ENCODE measurements around the gene CABLES1. TPM values are rescaled to one million over a fixed set of nuclear protein-coding genes. Genes with fewer than 3 reads are reported as not detected.

CABLES1 gene
- polyA plus RNA-seq, 5 donors: 44.9 to 82.1 (median 73.6) TPM

GRCh38 chr18:23165271-23166068 lies 30.2 kb downstream of the CABLES1 start:
- DNase-seq: no peak

- no peak for DNase-seq
Measured at GRCh38 chr18:23166891-23167541, 31.7 kb downstream of the CABLES1 start.

GRCh38 chr18:23169673-23170044 lies 34.4 kb downstream of the CABLES1 start:
- DNase-seq: no peak

DNA sequence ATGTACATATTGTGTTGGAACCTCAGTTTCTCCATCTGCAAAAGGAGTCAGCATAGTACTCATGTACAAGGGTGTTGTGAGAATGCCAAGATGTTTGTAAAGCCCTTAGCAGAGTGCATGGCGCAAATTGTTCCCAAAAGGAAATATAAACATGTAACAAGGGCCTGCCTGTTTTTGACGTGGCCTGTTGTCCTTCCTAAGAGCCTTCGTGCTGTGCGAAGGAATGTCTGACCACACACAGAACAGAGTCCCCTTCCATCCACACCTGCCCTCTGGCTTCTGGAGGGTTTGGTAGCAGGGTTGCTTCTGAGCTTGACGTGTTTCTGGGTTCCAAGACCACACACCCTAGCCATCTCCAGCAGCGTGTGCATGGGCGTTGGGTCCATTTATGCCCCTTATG lies 34.9 kb downstream of the CABLES1 start:
- no peak for DNase-seq

- no peak for DNase-seq
Measured at GRCh38 chr18:23171581-23172156, 36.4 kb downstream of the CABLES1 start.

DNA sequence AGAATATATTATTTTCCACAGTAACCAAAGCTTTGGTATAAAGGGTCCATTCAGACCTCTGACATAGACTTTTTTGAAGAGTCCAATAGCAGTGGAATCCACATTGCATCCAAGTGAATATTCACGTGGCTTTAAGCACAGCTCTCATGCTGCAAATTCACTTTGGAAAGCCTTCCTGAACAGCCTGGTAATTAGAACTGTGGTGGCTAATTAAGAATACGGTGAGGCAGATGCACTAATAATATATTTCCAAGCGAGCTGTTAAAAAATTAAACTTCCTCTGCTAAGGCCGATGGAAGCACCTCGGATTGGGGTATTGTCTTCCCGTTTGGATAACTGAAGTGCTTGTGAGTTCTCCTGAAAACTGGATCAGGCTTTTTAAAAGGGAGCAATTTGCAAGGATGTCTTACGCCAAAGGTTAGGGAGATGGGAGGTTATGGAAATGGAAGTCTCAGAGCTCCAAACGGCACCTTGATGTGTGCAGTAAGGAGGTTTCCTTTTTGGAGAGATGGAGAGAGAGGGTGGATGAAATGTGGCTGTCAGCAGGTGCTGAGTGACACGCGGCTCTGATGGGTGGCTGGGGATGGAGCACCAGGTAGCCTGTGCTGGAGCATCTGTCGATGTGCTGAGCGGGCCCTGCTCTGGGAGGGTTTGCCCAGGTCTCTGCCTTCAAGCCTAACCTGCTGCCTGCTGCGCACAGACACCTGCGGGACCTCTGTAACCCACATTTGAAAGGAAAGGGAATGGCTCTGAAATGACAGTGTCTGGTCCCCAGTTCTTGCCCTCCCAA lies 37.5 kb downstream of the CABLES1 start:
- no peak for DNase-seq

GRCh38 chr18:23173912-23174311 lies 38.6 kb downstream of the CABLES1 start:
- no peak for DNase-seq

DNA sequence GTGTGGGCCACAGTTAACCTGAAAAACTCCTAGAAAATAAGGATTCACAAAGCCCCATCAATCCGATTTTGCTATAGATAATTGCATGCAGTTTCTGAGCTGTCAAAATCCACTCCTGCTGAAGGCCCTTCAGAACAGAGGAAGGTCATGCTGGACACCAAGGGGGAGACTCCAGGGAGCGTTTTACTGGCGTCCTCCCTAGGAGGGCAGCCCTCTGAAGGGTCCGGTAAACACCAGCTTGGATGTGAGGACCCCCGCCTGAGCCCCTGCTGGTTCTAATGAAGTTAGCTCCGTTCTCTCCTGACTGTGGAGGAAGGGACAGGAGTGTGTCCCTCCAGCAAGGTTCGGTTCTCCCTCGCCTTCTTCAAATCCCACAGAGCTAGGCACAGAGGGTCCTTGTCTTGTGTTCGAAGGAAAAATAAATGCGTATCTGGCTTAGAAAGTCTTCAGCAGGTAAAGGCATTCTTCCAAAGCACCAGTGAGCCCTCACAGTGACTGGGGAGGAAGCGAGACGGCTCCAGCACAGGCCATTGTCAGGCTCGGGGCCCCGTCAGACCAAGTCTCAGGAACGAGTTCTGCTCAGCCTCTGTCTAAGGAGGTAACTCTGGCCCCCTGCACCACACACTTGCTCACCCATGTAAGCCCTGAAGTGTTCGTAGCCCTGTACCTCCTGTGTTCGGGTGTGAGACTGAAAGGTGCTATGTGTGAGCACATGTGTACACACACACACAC lies 41.6 kb downstream of the CABLES1 start:
- DNase-seq: no peak

DNA sequence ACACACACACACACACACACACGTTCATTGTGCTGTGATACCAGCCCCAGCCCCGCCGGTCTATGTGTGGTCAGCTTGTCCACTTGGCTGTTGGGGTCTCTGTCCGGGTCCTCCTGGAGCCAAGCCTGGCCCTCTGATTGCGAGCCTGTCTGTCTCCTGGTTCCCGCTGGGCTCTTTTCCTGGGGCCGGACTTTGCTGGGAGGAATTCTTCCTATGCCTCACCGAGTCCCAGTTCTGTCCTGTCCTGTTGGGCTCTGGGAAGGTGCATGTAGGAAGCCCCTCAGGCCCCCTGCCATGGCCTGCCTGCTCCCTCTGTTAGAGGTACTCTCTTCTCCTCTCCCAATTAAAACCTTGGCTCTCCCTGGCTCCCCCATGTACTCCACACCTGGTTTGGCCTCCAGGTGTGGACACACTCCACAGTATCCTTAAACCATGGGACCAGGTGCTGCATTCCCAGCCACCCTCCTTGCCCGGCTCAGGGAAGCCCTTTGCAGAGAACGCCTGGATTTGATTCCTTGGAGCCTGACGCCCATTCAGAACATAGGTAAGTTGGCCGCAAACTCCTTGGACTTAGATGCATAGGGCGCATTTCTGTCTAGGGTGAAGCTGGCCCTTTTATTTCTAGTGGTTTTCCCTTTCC lies 42.3 kb downstream of the CABLES1 start:
- DNase-seq: no peak

- no peak for DNase-seq
Measured at GRCh38 chr18:23178201-23178600, 42.9 kb downstream of the CABLES1 start.

- DNase-seq: no peak
Measured at GRCh38 chr18:23178661-23179081, 43.4 kb downstream of the CABLES1 start.

DNA sequence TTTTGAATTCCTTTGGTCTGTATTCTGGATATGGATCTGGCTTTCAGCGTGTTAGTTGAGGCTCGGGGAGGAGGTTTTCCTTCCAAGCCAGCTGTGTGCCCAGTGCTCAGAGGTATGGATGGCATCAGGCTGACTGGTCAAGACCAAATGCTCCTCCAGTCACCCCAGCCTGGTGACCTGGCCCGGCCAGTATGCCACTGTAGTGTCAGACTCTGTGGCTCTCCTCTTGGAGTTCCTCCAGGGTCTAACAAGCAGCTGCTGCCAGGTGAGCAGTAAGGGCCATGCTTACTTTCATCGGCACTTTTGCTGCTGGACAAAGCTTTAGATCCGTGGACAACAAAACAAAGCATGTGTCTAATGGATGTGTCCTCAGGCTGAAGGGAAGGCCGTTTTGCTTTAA lies 44.1 kb downstream of the CABLES1 start:
- DNase-seq: no peak

- no peak for DNase-seq
Measured at GRCh38 chr18:23181547-23181946, 46.3 kb downstream of the CABLES1 start.

DNA sequence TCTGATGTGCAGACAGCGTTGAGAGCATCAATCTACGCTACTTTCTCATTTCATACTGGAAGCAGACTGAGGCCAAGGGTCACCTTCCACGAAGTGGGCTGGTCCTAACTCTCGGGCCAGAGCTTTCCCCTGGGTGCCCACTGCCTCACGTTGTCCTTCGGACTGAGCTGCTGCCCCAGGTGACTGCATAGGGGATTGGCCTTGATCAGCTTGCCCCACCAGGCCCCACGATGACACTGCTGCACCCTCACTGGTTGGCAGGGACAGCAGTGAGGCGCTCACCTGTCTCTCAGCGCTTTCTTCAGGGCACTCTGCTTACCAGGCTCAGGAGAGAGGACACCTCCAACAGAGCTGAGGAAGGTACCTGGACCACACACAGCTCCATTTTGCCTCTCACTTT lies 47.3 kb downstream of the CABLES1 start:
- DNase-seq: no peak

DNA sequence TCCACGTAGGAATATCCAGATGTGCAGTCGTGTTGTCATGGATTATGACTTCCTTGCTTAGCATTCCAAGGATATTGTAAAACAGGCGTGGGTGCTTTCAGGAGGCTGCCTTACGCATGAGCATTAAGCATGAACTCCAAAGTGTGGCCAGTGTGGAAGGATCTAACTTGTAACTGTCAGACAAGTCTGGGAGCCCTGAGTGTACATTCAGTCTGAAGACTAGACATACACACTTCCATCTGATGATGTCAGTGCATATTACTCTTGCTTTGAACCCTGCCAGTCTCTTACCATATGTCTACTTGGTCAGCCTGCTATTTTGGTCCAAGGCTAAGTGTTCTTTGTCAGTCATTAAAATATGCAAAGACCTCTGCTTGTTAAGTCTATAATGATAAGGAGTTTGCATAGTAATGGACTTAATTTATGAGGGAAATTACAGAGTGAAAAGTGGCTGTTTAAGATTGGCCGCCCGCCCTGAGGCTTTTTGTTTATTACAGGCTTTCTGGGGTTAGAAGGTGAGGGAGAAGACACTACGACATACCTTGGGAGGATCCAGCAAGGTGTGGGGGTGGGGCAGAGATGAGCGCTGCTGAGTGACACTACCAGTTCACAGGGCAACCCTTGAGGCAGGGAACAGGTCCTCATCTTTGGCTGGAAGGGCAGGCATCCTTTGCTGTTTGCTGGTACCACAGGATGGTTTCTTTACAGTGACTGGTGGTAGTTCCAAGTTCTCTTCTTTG lies 48.3 kb downstream of the CABLES1 start:
- DNase-seq: no peak

DNA sequence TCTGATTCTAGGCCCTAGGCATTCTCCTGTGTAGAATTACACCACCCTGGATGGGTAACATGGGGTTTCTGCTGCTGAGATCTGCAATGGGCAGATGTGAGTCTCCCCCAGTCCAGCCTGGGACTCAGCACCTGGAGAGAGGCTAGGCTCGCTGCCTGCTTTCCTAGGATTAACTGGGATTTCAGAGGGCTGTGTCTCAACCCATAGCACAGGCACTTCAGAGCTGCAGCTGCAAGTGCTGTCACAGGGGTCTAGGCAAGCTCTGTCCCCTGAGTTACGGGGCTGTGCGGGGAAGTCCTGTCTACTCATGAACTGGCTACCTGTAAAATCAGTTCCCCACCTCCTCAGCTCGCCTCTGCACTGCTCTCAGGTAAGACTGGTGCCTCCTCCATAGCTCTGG lies 51.5 kb downstream of the CABLES1 start:
- DNase-seq: no peak

DNA sequence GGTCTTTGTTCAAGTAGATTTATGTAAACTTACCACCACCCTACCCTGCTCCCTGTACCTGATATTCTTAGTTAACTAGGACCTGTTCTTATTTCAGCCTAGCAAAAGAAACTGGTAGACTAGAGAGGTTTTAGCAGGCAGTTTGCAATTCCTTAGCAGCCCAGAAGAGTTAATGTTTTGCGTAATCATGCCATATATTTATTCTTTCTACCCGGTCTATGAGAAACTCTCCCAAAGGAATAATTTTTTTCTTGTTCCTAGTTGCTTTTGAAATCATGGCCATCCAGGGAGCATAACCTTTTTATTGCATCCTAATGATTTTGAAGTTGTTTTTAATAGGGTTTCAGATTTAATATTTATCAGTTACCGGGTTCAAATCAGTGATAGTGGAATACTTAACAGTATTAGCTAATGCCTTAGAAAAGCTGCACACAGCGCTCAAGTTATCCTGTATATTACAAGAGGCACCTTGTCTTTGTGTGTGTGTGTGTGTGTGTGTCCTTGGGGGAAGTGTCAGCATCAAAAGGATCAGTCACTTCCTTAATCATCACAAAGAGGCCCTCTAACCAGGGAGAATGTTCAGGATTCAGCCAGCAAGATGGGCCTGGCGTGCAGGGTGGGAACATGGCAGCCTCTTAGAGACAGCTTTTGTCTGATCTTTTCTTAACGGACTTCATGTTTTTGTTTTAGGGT lies 52.9 kb downstream of the CABLES1 start:
- no peak for DNase-seq

- DNase-seq: no peak
Measured at GRCh38 chr18:23189099-23189498, 53.8 kb downstream of the CABLES1 start.

- no peak for DNase-seq
Measured at GRCh38 chr18:23189768-23190661, 54.7 kb downstream of the CABLES1 start.

Measured in right lung (tissue), 5 donors.